K562 (cell line): Measurements from ENCODE around the gene ABHD1. TPM values are rescaled to one million over a fixed set of nuclear protein-coding genes. Genes with fewer than 3 reads are reported as not detected.

ENCODE experiments used
- DMBX1 ChIP-seq: fragments of 250-450 bp; sonication (Bioruptor Pico); IDR thresholded peaks from 2 replicates; pipeline ENCODE4 v1.8.0; 2022; ENCODE audit warnings: inconsistent platforms, mild to moderate bottlenecking, moderate library complexity, borderline replicate concordance
- FOXJ2 ChIP-seq: fragments of 200-800 bp; sonication (Bioruptor generic); IDR thresholded peaks from 2 replicates; pipeline ENCODE4 v1.6.1; 2016; ENCODE audit warnings: missing genetic modification characterization, missing compliant biosample characterization
- JUND ChIP-seq, 2 experiments: IDR thresholded peaks; 2 replicates in 1 of 2; 3 replicates in 1 of 2; pipeline ENCODE4 v1.6.1; 2011; ENCODE audit warnings: borderline replicate concordance in 2 of 2, low read depth in 2 of 2, low read length in 2 of 2, improper control_type of control experiment in 1 of 2, missing biosample characterization in 1 of 2, missing genetic modification characterization in 1 of 2, missing genetic modification reagents in 1 of 2
- KDM2B ChIP-seq: fragments of 250-450 bp; sonication (Bioruptor Pico); IDR thresholded peaks from 2 replicates; pipeline ENCODE4 v1.8.0; 2021; ENCODE audit warnings: mild to moderate bottlenecking, moderate library complexity
- LEF1 ChIP-seq: fragments of 450-650 bp; IDR thresholded peaks from 2 replicates; pipeline ENCODE4 v1.6.1; 2016; ENCODE audit warnings: mild to moderate bottlenecking
- NFE2 ChIP-seq: IDR thresholded peaks from 2 replicates; pipeline ENCODE4 v1.6.1; 2014; ENCODE audit warnings: antibody characterized with exemption, low read depth
- NR1H2 ChIP-seq: sonication (generic); formaldehyde crosslinking; IDR thresholded peaks from 2 replicates; pipeline ENCODE4 v1.4.0; 2020; ENCODE audit warnings: mild to moderate bottlenecking, missing genetic modification reagents
- NR4A1 ChIP-seq, 2 experiments: fragments of 250-450 bp in 1 of 2; fragments of 450-650 bp in 1 of 2; sonication (Bioruptor Pico) in 1 of 2; IDR thresholded peaks; 2 replicates each; pipeline versions ENCODE4 v1.4.0 to v1.6.1; 2016 to 2020; ENCODE audit warnings: mild to moderate bottlenecking in 2 of 2, missing compliant biosample characterization in 1 of 2, missing genetic modification characterization in 1 of 2, moderate library complexity in 1 of 2
- POLR2AphosphoS5 ChIP-seq: IDR thresholded peaks from 2 replicates; pipeline ENCODE4 v1.6.1; 2011; ENCODE audit warnings: mild to moderate bottlenecking, low read depth, low read length, moderate library complexity; ENCODE audit not compliant: control insufficient read depth, insufficient read depth
- PPARD ChIP-seq: fragments of 250-450 bp; sonication (Bioruptor Pico); IDR thresholded peaks from 2 replicates; pipeline ENCODE4 v1.8.0; 2022; ENCODE audit warnings: inconsistent platforms, mild to moderate bottlenecking, moderate library complexity
- SAP30 ChIP-seq: fragments of 200-600 bp; sonication (generic); IDR thresholded peaks from 2 replicates; pipeline ENCODE4 v1.6.1; 2012; ENCODE audit warnings: borderline replicate concordance, low read depth, mild to moderate bottlenecking, moderate library complexity, low read length, control low read depth, inconsistent platforms; ENCODE audit not compliant: insufficient read depth, poor library complexity, severe bottlenecking
- SIX5 ChIP-seq, 2 experiments: IDR thresholded peaks; 2 replicates each; pipeline ENCODE4 v1.6.1; 2011; ENCODE audit warnings: low read length in 2 of 2, borderline replicate concordance in 1 of 2, low read depth in 1 of 2, mild to moderate bottlenecking in 1 of 2, moderate library complexity in 1 of 2; ENCODE audit not compliant: insufficient read depth in 1 of 2
- SRSF3 ChIP-seq: fragments of 200-400 bp; formaldehyde crosslinking; IDR thresholded peaks from 2 replicates; pipeline ENCODE4 v1.6.1; 2016; ENCODE audit warnings: mild to moderate bottlenecking, low read length, moderate library complexity; ENCODE audit not compliant: insufficient read depth
- TAL1 ChIP-seq: fragments of 450-650 bp; IDR thresholded peaks from 2 replicates; pipeline ENCODE4 v1.6.1; 2016; ENCODE audit warnings: mild to moderate bottlenecking
- TARDBP ChIP-seq: fragments of 450-650 bp; IDR thresholded peaks from 2 replicates; pipeline ENCODE4 v1.6.1; 2016
- TEAD2 ChIP-seq: fragments of 450-650 bp; IDR thresholded peaks from 2 replicates; pipeline ENCODE4 v1.6.1; 2016; ENCODE audit warnings: missing genetic modification characterization, control low read depth, missing compliant biosample characterization
- TFAM ChIP-seq: fragments of 250-450 bp; sonication (Bioruptor Pico); conservative IDR thresholded peaks from 2 replicates; pipeline ENCODE4 v1.5.0; 2021; ENCODE audit warnings: mild to moderate bottlenecking, moderate library complexity
- ZFX ChIP-seq: sonication (generic); formaldehyde crosslinking; IDR thresholded peaks from 2 replicates; pipeline ENCODE4 v1.8.0; 2022; ENCODE audit warnings: mild to moderate bottlenecking, missing genetic modification reagents, moderate library complexity
- ZNF445 ChIP-seq: fragments of 250-450 bp; sonication (Bioruptor Pico); IDR thresholded peaks from 2 replicates; pipeline ENCODE4 v1.4.0; 2020; ENCODE audit warnings: low read depth, mild to moderate bottlenecking, moderate library complexity
- polyA plus RNA-seq, 8 experiments: library from polyadenylated mRNA; depleted of rRNA in 4 of 8; stranded (reverse) in 5 of 8; unstranded in 3 of 8; fragments of >200 nt; fragmentation: Nextera tagmentation in 2 of 8; fragmentation: Illumina TruSeq in 1 of 8; extraction: Ambion mirVana in 2 of 8; extraction: Trizol in 1 of 8; gene quantifications; 2 replicates each; pipeline versions ENCODE4 v1.2.1 to v1.2.3, GENCODE V29; 2011 to 2014; ENCODE audit warnings: inconsistent platforms in 1 of 8, missing spikeins in 1 of 8
- total RNA-seq, 7 experiments: library from RNA; depleted of rRNA in 6 of 7; stranded (reverse); fragments of >200 nt in 6 of 7; fragmentation: Illumina TruSeq in 2 of 7; extraction: Trizol in 2 of 7; gene quantifications; 2 replicates each; pipeline versions ENCODE4 v1.2.1 to v1.2.3, GENCODE V29; 2011 to 2021; ENCODE audit warnings: low replicate concordance in 1 of 7
- TF ChIP-seq, protein P1 (sequence below): fragments of 250-450 bp; sonication (Bioruptor Pico); IDR thresholded peaks from 2 replicates; pipeline ENCODE4 v1.5.0; 2021; ENCODE audit warnings: mild to moderate bottlenecking, moderate library complexity
- TF ChIP-seq, protein P2 (sequence below), 3 experiments: IDR thresholded peaks in 2 of 3; conservative IDR thresholded peaks in 1 of 3; 2 replicates each; pipeline ENCODE4 v1.5.1; 2011 to 2012; ENCODE audit warnings: low read length in 3 of 3, mild to moderate bottlenecking in 3 of 3, control low read depth in 2 of 3, improper control_type of control experiment in 1 of 3, inconsistent platforms in 1 of 3, low read depth in 1 of 3, mixed read lengths in 1 of 3, moderate library complexity in 1 of 3; ENCODE audit not compliant: insufficient read depth in 2 of 3

ABHD1 gene
- total and polyA plus RNA-seq, 9 of the 15 experiments (the other 6 are each of a cell fraction or from before 2014, with no cell fraction given), result 0.10 to 0.16 (median 0.11) TPM; not detected in 5

DNA sequence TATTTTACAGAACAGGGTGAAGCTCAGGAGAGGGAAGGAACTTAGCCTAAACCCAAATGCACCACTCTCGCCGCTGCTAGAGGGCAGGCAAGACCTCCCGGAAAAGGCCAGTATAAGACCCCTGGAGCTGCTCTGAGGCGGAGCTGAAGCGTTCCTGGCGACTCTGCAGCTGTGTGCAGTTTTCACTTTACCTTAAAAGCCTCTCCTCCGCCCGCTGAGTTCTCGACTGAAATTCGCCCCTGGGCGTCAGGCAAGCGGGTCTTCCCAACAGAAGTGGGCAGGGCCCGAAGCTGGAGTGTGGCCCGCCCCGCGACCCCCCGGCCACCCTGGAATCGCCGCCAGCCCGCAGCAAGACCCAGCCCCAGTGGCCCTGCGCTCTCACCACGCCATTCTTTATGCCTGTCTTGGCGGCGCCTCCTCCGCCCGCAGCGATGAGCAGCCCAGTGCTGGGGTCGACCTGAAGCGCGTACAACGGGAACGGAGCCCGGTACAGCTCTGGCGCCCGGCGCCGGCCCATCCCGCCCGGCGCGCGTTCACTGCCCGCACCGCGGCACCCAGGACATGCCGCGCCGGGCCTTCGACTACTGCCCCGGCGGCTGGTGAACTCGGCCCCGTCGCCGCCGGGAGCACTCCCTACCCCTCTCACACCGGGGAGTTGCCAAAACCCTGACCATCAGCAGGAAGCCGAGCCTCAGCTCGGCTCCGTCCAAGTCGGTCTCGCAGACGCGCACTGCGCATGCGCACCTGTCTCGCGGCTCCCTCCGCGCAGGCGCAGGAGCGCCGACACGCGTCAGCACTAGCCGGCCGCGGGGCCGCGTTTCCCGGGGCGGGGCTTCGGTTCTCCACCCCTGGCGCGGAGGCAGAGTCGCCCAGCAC is 10.5 kb downstream of the ABHD1 start, which contains the start of gene PREB (continued):
- peak; percentile 21; the same call in 1 of the 2 replicates for TF ChIP-seq TARDBP
- peak; percentile 84 for TF ChIP-seq SAP30
- TF ChIP-seq DMBX1, result no peak
- no peak for TF ChIP-seq LEF1
- no peak for TF ChIP-seq TEAD2 (tag)
- TF ChIP-seq NR1H2 (CRISPR knock-in tag), result peak; percentile 29; the same call in 1 of the 2 replicates
- no peak for TF ChIP-seq TAL1
- peak in 1 of 2 experiments; percentile 28; a peak in 1 of 4 replicates for TF ChIP-seq SIX5 (IDR thresholded peaks at IDR 0.05; ENCODE audit: borderline replicate concordance in 1 of 2, insufficient read depth in 1 of 2, low read depth in 1 of 2, low read length in 2 of 2)
- TF ChIP-seq KDM2B (CRISPR knock-in tag), result peak; percentile 57; the same call in 1 of the 2 replicates
- 0 out of 2 replicates have a peak, but pooled peaks have one; percentile 36 for TF ChIP-seq SRSF3
- no peak for TF ChIP-seq TFAM (CRISPR knock-in tag)
- TF ChIP-seq POLR2AphosphoS5, result peak; percentile 71; the same call in 1 of the 2 replicates
- no peak for TF ChIP-seq NR4A1 (CRISPR knock-in tag; IDR thresholded peaks at IDR 0.05)
- no peak for TF ChIP-seq NR4A1 (tag; IDR thresholded peaks at IDR 0.05)
- no peak for TF ChIP-seq NFE2
- TF ChIP-seq, protein P1, sequence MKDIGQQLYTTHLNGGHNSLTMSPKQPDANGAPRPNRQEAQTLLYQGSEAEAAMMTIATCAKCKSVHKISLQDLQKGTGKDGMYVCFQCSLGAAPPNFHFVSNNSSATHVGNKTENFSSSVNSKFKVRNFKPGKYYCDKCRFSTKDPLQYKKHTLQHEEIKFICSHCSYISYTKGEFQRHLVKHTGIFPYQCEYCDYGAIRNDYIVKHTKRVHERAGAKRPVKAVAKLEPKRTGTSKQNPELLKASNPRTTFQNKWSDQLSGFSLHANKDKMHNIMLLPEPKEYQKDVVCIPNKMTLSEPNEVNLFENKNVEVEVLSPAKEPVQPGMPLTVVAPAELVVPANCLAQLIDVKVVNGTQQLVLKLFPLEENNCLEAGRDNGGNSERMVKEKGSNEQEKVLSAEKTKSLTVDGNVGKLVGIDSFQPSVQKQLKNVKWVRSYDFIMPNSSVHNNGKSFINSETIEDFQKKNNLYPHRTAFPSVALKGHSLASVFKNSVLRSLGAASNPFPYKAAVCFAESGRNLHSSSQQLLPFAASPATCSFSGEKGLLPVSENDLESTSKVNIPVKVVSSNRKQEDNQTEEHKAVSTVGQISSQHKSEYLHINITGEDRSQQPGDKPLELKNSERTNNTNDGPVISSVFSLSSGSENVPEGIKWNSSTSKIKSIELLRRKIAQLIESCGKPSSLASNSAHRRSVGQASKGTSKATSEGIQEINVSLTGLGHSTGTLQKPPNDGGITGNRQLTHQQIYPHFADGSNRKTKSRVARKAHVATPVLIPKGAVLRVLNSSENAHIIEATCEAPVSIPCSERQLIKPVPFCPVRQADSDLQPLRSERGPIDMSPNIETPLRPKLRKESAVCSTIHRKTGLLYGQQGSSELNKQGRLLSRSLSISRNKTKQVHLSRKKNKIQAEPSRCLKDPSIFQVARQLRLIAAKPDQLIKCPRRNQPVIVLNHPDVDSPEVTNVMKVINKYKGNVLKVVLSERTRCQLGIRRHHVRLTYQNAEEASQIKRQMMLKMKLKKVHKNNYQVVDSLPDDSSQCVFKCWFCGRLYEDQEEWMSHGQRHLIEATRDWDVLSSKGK (CRISPR knock-in tag), result no peak
- no peak for TF ChIP-seq FOXJ2 (tag)
- no peak; the same call in 1 of the 2 replicates for TF ChIP-seq JUND (IDR thresholded peaks at IDR 0.05; ENCODE audit: borderline replicate concordance, low read depth, low read length)
- TF ChIP-seq JUND (tag; IDR thresholded peaks at IDR 0.05; ENCODE audit: borderline replicate concordance, low read depth, low read length), result no peak
- peak; percentile 70 for TF ChIP-seq ZFX
- no peak for TF ChIP-seq PPARD (CRISPR knock-in tag)
- TF ChIP-seq ZNF445 (CRISPR knock-in tag), result no peak
- TF ChIP-seq, protein P2, sequence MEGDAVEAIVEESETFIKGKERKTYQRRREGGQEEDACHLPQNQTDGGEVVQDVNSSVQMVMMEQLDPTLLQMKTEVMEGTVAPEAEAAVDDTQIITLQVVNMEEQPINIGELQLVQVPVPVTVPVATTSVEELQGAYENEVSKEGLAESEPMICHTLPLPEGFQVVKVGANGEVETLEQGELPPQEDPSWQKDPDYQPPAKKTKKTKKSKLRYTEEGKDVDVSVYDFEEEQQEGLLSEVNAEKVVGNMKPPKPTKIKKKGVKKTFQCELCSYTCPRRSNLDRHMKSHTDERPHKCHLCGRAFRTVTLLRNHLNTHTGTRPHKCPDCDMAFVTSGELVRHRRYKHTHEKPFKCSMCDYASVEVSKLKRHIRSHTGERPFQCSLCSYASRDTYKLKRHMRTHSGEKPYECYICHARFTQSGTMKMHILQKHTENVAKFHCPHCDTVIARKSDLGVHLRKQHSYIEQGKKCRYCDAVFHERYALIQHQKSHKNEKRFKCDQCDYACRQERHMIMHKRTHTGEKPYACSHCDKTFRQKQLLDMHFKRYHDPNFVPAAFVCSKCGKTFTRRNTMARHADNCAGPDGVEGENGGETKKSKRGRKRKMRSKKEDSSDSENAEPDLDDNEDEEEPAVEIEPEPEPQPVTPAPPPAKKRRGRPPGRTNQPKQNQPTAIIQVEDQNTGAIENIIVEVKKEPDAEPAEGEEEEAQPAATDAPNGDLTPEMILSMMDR (IDR thresholded peaks at IDR 0.05 in 2 of 3, conservative IDR thresholded peaks at IDR 0.05 in 1 of 3; ENCODE audit: insufficient read depth in 2 of 3, low read depth in 1 of 3, low read length in 3 of 3), result peak; percentile 47 to 52 (median 50); a peak in 5 of 6 replicates
